ENCODE measurements around the gene EEF1A1.

Gene EEF1A1

DNA sequence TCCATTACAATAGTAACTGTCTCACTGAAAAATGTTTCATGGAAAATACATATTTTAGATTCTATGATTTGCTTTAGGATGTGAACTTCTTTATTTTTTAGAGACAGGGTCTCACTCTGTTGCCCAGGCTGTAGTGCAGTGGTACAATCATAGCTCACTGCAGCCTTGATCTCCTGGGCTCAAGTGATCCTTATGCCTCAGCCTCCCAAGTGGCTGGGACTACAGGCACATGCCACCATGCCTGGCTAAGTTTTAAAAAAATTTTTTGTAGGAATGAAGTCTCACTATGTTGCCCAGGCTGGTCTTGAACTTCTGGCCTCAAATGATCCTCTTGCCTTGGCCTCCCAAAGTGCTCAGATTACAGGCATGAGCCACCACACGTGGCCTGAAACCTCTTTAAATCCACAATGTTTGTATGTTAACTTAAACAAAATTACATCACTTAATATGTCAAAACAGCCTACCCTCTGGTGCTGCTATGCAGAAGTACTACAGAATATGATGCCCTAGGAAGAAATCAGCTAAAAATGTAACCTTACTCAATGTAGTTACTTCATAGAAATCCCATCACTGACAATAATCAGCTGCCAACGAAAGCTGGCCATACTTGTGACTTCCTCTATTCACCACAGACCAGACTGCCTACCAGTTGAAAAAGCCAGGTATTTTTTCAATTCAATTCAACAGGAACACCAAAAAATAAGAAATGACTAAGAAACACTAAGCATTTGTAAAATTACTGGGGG, 17.6 kb downstream of the EEF1A1 start:
- DNase-seq, result no peak

DNA sequence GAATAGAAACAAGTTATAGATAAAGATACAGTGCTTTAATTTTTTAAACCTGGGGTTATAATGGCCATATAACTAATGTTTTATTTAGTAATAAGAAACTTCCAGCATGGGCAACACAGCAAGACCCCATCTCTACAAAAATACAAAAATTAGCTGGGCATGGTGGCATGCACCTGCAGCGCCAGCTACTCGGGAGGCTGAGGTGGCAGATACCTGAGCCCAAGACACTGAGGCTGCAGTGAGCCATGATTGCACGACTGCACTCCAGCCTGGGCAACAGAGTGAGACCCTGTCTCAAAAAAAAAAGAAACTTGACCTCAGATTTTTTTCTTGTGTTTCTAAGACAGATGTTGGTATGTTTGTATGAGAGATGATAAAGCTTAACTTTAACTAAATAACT, 22.9 kb downstream of the EEF1A1 start:
- DNase-seq, result no peak

DNA sequence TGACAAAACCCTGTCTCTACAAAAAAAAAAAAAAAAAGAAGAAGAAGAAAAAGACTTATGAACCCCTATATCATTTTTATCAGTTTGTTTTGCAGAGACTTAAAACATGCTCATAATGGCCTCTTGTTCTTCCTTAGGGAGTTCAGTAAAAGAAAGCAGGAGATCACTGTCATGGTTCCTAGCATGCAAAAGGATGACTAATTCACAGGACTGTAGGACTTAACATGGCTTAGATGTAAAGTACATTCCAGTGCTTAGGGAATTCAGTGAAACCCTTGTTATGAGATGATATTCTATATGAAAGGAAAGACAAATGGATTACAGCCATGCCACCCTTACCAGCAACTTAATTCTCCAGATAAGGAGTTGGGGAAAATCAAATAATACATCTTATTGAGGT, 29.5 kb downstream of the EEF1A1 start:
- no peak for DNase-seq

DNA sequence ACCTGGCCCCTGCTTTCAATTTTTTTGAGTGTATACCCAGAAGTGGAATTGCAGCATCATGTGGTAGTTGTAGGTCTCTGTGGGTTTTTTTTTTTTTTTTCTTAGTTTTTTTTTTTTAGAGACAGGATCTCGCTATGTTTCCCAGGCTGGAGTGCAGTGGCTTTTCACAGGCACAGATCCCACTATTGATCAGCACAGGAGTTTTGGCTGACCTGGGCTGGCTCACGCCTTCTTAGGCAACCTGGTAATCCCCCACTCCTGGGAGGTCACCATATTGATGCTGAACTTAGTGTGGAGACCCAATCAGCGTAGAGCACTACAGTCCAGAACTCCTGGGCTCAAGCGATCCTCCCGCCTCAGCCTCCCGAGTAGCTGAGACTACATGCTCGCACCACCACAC, 33.4 kb downstream of the EEF1A1 start:
- no peak for DNase-seq

- no peak for DNase-seq
Observed at GRCh38 chr6:73484438-73484837, 36.4 kb downstream of the EEF1A1 start.

GRCh38 chr6:73481969-73482368, 38.9 kb downstream of the EEF1A1 start:
- DNase-seq, result no peak

DNA sequence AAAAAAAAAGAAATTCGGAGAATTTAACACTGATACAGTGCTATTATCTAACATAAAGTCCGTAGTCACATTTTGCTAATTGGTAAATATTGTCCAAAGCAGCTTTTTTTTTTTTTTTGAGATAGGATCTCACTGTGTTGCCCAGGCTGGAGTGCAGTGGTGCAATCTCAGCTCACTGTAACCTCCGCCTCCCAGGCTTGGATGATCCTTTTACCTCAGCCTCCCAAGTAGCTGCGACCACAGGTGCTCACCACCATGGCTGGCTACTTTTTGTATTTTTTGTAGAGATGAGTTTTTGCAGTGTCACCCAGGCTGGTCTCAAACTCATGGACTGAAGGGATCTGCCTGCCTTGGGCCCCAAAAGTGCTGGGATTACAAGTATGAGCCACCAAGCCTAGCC, 43.4 kb downstream of the EEF1A1 start:
- no peak for DNase-seq

GRCh38 chr6:73476723-73477122, 44.1 kb downstream of the EEF1A1 start:
- no peak for DNase-seq

- DNase-seq, result no peak
Observed at GRCh38 chr6:73471686-73472290, 49.0 kb downstream of the EEF1A1 start.
